GM18870 (cell line): ENCODE results near the gene BMPER.
A peak's percentile ranks its signal among the peaks of the same experiment; 100 is the strongest.

ENCODE experiments used
- ATAC-seq: cut with Tn5 transposase; IDR thresholded peaks from one replicate; pipeline ENCODE4 v1.9.1; 2021; ENCODE audit warnings: moderate library complexity; ENCODE audit not compliant: unreplicated experiment

Gene BMPER

DNA sequence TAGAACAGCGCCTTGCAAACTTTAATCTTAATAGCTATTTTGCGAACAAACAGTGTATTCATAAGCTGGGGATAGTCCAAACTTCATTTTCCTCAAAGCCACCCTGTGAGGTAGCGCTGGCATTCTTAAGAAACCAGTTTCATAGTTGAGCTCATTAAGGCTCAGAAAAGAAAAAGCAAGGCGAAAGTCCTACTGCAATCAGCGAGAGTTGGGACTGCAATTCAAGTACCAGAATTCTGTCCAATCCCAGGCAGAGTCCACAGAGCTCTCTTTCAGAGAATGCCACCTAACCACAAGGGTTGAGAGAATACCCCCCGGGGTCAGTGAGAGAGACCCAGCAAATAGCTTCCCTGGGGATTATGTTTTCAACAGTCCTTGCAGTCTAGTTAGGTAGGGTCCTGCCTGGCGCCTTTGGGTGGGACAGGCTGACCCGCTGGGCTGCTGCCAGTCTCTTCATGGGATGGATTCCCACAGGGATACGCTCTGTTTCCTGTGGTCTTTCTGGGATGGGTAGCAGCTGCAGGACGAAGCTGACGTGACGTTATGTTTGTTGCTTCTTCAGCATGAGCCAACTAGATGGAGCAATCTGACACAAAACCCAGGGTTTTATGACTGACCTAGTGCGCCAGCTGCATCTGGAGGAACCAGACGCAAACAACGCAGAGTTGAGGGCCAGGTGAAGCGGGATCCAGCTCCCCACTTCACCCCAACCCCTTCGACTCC is 16.0 kb downstream of the BMPER start:
- no peak for ATAC-seq

- ATAC-seq: no peak
Measured at GRCh38 chr7:33922820-33923219, 17.5 kb downstream of the BMPER start.

DNA sequence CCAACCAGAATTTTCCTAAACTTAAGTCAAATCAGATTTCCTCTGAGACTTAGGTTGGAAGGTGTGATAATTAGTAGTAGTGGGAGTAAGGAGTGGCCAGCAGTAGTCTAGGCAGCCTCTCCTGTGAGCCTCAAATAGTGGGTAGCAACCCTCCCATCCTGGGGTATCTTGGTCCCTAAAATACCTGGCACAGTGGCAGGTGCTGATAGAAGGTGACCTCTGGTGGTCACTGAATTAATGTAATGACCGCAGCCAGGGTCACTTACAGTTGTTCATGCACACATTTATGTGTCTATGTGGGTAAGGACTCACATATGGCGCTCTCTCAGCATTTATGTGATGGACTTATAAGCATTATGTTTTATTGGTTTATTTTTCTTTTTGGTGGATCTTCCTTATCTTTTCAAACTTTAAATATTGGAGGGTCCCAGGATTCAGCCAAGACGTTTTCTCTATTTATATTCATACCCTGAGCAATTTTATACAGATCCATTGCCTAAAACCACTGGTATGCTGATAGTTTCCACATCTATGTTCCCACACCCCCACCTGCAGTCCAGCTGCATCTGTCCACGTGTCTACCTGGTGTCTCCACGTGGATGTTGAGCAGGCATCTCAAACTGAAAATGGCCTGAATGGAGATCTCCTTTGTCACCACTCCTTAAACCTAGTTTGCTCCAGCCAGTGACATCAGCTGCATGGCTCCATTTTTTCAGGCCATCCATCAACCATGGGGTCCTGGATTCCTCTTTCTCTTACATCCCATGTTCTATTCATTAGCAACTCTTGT is 18.3 kb downstream of the BMPER start:
- ATAC-seq: no peak

DNA sequence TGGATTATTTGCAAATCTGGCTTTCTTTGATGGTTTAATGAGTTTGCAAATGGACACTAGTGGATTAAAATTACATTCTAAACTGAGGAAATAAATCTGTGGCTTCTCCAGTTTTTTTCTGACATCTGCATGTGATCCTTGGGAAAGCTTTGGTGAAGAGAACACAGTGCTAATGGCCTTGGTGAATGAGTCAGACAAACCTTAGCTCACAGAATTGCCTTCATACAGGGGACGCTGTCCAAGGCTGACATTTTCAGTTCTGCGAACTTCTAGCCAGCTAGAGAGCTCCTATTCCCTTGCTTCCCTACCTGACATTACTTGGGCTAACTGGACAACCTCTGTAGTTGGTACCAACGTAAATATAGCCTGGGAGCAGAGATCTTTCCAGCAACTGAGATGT is 21.2 kb downstream of the BMPER start:
- ATAC-seq: no peak

GRCh38 chr7:33928986-33929385 is 23.6 kb downstream of the BMPER start:
- ATAC-seq: no peak

GRCh38 chr7:33932221-33932620 is 26.9 kb downstream of the BMPER start:
- ATAC-seq: no peak

DNA sequence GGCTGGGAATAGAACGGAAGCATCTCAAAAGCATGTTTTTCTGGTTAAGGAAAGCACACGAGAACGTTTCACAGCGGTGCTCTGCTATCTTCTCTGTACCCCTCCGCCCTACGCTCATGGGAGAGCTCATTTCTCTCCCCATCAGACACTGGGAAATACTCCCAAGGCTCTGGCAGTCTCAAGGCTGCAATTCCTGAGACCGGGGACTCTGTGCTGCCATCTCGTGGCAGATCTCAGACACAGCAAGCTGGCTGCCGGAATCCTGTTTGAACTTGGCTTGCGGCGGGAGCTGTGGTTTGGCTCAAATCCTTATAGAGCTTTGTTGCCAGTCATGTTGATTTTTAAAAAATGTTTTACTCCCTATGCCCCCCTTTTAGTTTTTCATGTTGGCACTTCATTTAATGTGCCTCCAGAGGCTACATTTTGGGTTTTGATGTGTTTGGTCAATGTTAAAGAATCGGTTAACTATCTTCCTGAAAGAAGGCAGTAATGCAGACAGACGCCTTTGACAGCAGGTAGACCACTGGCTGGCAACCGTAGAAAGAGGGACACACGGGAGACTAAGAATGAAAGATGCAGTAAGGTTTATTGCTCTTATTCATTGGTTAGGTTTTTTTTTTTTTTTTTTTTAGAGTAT is 27.6 kb downstream of the BMPER start:
- peak; percentile 74 for ATAC-seq

GRCh38 chr7:33933611-33934281 is 28.4 kb downstream of the BMPER start:
- ATAC-seq: no peak

DNA sequence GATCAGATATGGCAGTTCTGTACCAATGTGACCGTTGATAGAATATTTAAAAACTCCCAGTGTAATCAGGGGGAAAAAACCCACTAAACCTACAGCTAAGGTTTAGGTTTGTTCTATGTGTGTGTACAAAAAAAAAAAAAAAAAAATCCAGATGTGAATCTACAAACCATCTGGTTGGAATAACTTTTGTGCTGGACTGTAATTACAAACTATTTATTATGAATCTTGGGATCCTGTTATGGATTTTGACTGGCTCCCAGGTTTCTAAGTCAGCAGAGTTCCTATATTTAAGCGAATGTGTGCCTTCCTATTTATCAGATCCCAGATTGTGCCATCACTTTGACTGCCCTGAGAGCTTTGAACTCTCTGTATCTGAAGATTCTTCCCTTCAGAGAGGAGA is 29.1 kb downstream of the BMPER start:
- ATAC-seq: no peak

GRCh38 chr7:33936503-33936902 is 31.2 kb downstream of the BMPER start:
- no peak for ATAC-seq

DNA sequence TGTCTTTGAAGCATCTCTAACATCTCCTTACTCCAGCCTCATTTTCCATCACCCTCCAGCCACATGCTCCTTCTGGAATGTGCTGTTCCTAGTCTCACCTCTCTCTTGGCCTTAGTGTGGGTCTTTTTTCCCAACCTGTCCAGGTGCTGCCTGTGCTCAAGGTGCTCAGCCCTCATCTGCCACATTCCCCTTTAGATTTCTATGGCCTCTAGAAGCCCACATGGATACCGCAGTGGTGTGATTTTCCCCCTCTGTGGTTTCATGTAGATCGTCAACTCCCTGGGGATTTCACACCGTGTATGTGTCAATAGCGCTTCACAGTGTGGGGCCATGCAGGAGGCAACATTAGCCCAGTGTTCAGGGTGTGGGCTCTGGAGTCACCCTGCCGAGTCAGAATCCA is 32.5 kb downstream of the BMPER start:
- ATAC-seq: no peak

GRCh38 chr7:33939121-33939520 is 33.8 kb downstream of the BMPER start:
- ATAC-seq: no peak

- ATAC-seq: no peak
Measured at GRCh38 chr7:33940503-33940902, 35.2 kb downstream of the BMPER start.

DNA sequence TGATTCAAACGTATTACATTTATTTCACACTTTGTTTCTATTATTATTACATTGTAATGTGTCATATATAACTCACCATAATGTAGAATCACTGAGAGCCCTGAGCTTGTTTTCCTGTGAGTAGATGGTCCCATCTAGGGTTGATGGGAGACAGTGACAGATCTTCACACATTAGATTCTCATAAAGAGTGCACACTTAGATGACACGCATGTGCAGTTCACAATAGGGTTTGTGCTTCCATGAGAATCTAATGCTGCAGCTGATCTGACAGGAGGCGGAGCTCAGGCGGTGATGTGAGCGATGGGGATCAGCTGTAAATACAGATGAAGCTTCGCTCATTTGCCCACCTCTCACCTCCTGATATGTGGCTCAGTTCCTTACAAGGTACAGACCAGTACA is 36.1 kb downstream of the BMPER start:
- ATAC-seq: no peak

GRCh38 chr7:33946094-33946699 is 40.9 kb downstream of the BMPER start:
- no peak for ATAC-seq

GRCh38 chr7:33950047-33950714 is 44.8 kb downstream of the BMPER start:
- ATAC-seq: no peak

DNA sequence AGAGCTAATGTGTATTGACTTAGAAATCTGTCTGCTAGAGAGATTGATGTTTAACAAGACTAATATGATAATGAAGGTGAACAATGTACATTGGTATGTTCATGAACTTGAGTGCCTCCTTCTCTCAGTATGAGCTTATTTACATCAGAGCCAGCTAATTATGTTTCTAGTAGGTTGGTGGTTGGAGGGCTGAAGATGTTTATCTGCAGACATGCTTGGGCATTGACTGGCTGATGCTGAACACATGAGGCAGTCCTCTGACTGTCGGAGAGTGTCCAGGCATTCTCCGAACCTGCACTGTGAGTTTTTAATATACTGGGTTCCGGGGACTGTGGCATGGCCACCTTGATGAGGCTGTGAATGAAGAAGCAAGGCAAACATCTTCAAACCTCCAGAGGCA is 47.5 kb downstream of the BMPER start:
- no peak for ATAC-seq

- no peak for ATAC-seq
Measured at GRCh38 chr7:33958104-33958503, 52.8 kb downstream of the BMPER start.

GRCh38 chr7:33959676-33960075 is 54.3 kb downstream of the BMPER start:
- ATAC-seq: no peak

DNA sequence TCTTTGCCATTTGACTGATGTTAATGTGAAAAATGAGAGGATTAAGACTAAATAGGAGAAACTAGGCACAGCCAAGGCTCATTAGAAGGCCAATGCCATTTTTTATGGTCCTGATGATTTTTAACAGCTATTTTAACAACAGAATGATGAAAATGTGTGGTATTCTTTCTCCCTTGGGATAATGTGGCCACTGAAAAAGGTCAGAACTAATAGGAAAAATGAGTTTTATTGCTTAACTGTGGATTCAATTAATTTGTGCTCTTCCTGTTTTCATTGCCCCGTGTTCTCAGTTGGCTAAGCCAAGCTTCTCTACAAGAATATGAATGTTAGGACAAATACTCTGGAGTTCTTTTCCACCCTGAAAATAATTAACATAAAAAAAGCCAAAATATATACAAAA is 56.6 kb downstream of the BMPER start:
- ATAC-seq: no peak
